Hair follicle dermal papilla cell (primary cell): ENCODE data around the gene MTR. TPM values are rescaled to one million over a fixed set of nuclear protein-coding genes. Genes with fewer than 3 reads are reported as not detected.

Experiments
- total RNA-seq: library from RNA; depleted of rRNA; stranded (reverse); fragments of >200 nt; gene quantifications from 2 replicates; pipeline ENCODE4 v1.2.3, GENCODE V29; 2012

Gene MTR
- total RNA-seq, result 38.7 and 39.4 TPM in 2 replicates

GRCh38 chr1:236795035-236795756 lies at the start of gene MTR:
Gene MTR, plus strand, starts transcription at chr1:236795292. Its CDS starts 412 bp downstream, at chr1:236795704.

Other genes starting within 250 kb of the MTR start
- 35.6 and 52.6 TPM in 2 replicates for gene HEATR1, start 190.8 kb upstream of the MTR start, total RNA-seq
- gene ACTN2, start 108.8 kb upstream of the MTR start, total RNA-seq, result 0.65 TPM in 1 of 2 replicates, not detected in the other
- not detected in 2 replicates for gene MT1HL1, start 209.1 kb downstream of the MTR start, total RNA-seq
- gene RYR2, start 246.9 kb downstream of the MTR start, total RNA-seq, result not detected in 2 replicates